GM12878 (cell line): ENCODE data around the gene KCTD16. TPM values are rescaled to one million over a fixed set of nuclear protein-coding genes. Genes with fewer than 3 reads are reported as not detected.

Experiments used
- ATAC-seq: fragments of 200-7000 bp; cut with Tn5 transposase; 3 replicates; pipeline ENCODE4 v1.9.1; 2020; ENCODE audit warnings: mild to moderate bottlenecking, moderate library complexity
- BruUV-seq: library from RNA; stranded (reverse); fragments of 400-500 nt; replicated peaks from 2 replicates; lab custom pipeline; 2021; lab: Mats Ljungman, UMichigan
- CTCF ChIA-PET: fragments of 300-600 bp; sonication (Branson Sonifier 250); formaldehyde crosslinking; extraction: SDS; loops from one replicate; lab custom pipeline; 2021; ENCODE audit warnings: inconsistent platforms; lab: Yijun Ruan, JAX
- POLR2A ChIA-PET: fragments of 350-600 bp; formaldehyde crosslinking; extraction: SDS; loops from one replicate; lab custom pipeline; 2021; ENCODE audit warnings: inconsistent platforms; lab: Charles Lee
- RAD21 ChIA-PET: fragments of 300-600 bp; sonication (Branson Sonifier 250); formaldehyde crosslinking; loops from one replicate; lab custom pipeline; 2023; ENCODE audit warnings: antibody characterized with exemption; ENCODE audit not compliant: unreplicated experiment; lab: Charles Lee
- SMC1A ChIA-PET: fragments of 300-600 bp; sonication (Branson Sonifier 250); formaldehyde crosslinking; loops from one replicate; lab custom pipeline; 2023; ENCODE audit not compliant: unreplicated experiment, uncharacterized antibody; lab: Charles Lee
- DNase-seq: peaks from one replicate; pipeline ENCODE4 v3.0.0-alpha.2; 2011; ENCODE audit warnings: low read depth, low spot score
- FAIRE-seq: peaks from 3 replicates; lab custom pipeline; 2011; peaks lifted over from hg19 to GRCh38; lab: Jason Lieb, UNC
- H2AFZ ChIP-seq: 2 replicates; pipeline ENCODE4 v1.6.0; 2011; ENCODE audit warnings: low read depth, low read length, control low read depth; ENCODE audit not compliant: control insufficient read depth
- H3K27ac ChIP-seq: 2 replicates; pipeline ENCODE4 v1.5.1; 2011; ENCODE audit warnings: control low read depth; ENCODE audit not compliant: control insufficient read depth, insufficient read depth
- H3K27me3 ChIP-seq, 2 experiments: replicated peaks in 1 of 2; 2 replicates each; pipeline versions ENCODE4 v1.6.0 to v1.6.1; 2011; ENCODE audit warnings: low read length in 1 of 2; ENCODE audit not compliant: control insufficient read depth in 2 of 2, insufficient read depth in 2 of 2
- H3K36me3 ChIP-seq, 2 experiments: 2 replicates each; pipeline ENCODE4 v1.5.1; 2011; ENCODE audit warnings: low read length in 1 of 2; ENCODE audit not compliant: control insufficient read depth in 2 of 2, insufficient read depth in 2 of 2
- H3K4me1 ChIP-seq: 2 replicates; pipeline ENCODE4 v1.6.1; 2011; ENCODE audit warnings: mild to moderate bottlenecking, low read length, moderate library complexity, mixed read lengths; ENCODE audit not compliant: control insufficient read depth, insufficient read depth
- H3K4me2 ChIP-seq: 2 replicates; pipeline ENCODE4 v1.6.0; 2011; ENCODE audit warnings: control low read depth; ENCODE audit not compliant: control insufficient read depth, insufficient read depth
- H3K4me3 ChIP-seq: fragments of 200-600 bp; sonication (generic); 2 replicates; pipeline ENCODE4 v1.5.1; 2016
- H3K79me2 ChIP-seq: 2 replicates; pipeline ENCODE4 v1.6.0; 2011; ENCODE audit warnings: low read length; ENCODE audit not compliant: control insufficient read depth, insufficient read depth
- H3K9ac ChIP-seq: 2 replicates; pipeline ENCODE4 v1.8.0; 2011; ENCODE audit warnings: low read length, control low read depth, mixed read lengths; ENCODE audit not compliant: control insufficient read depth, insufficient read depth
- H3K9me3 ChIP-seq: replicated peaks from 3 replicates; pipeline ENCODE4 v1.5.1; 2011; ENCODE audit warnings: mild to moderate bottlenecking, low read length; ENCODE audit not compliant: control insufficient read depth, insufficient read depth
- H4K20me1 ChIP-seq: 2 replicates; pipeline ENCODE4 v1.6.0; 2011; ENCODE audit not compliant: control insufficient read depth, insufficient read depth
- BHLHE40 ChIP-seq, 2 experiments: fragments of 450-650 bp in 1 of 2; IDR thresholded peaks; 2 replicates each; pipeline ENCODE4 v1.6.1; 2011 to 2017; ENCODE audit warnings: low read depth in 2 of 2, borderline replicate concordance in 1 of 2, improper control_type of control experiment in 1 of 2, low read length in 1 of 2, mild to moderate bottlenecking in 1 of 2
- CBX5 ChIP-seq: sonication (generic); IDR thresholded peaks from 2 replicates; pipeline ENCODE4 v1.6.1; 2016; ENCODE audit warnings: low read depth, moderate library complexity, mild to moderate bottlenecking, inconsistent platforms
- ETV6 ChIP-seq, 2 experiments: fragments of 450-650 bp in 1 of 2; IDR thresholded peaks in 1 of 2; conservative IDR thresholded peaks in 1 of 2; 2 replicates each; pipeline ENCODE4 v1.6.1; 2014; ENCODE audit warnings: antibody characterized with exemption in 1 of 2, borderline replicate concordance in 1 of 2, low read depth in 1 of 2, mild to moderate bottlenecking in 1 of 2, moderate library complexity in 1 of 2
- PML ChIP-seq: IDR thresholded peaks from 2 replicates; pipeline ENCODE4 v1.6.1; 2012; ENCODE audit warnings: low read length, inconsistent platforms
- TCF3 ChIP-seq: IDR thresholded peaks from 2 replicates; pipeline ENCODE4 v1.6.1; 2012; ENCODE audit warnings: low read depth, mild to moderate bottlenecking, low read length, borderline replicate concordance; ENCODE audit not compliant: insufficient read depth
- ZNF217 ChIP-seq: fragments of 450-650 bp; IDR thresholded peaks from 2 replicates; pipeline ENCODE4 v1.6.1; 2017; ENCODE audit warnings: antibody characterized with exemption, mild to moderate bottlenecking
- WGBS: methylation state at CpG from one replicate; pipeline ENCODE4 v1.1.6; 2016; ENCODE audit warnings: low lambda C conversion rate; ENCODE audit not compliant: insufficient replicate concordance, insufficient coverage; ENCODE audit errors: missing lambda C conversion rate; 5-methylcytosine and 5-hydroxymethylcytosine counted together
- in situ Hi-C: fragments of 300-500 bp; cut with MboI; formaldehyde crosslinking; loops from 9 replicates; pipeline ENCODE4 v1.14.3; 2018; ENCODE audit warnings: mixed read lengths
- intact Hi-C: fragments of 100-400 bp; cut with micrococcal nuclease; formaldehyde crosslinking; loops from one replicate; pipeline ENCODE4 v1.14.2; 2022; ENCODE audit not compliant: unreplicated experiment
- polyA plus RNA-seq, 11 experiments: library from polyadenylated mRNA; depleted of rRNA in 4 of 11; unstranded in 6 of 11; stranded (reverse) in 5 of 11; fragments of >200 nt; fragmentation: Nextera tagmentation in 4 of 11; fragmentation: Illumina TruSeq in 1 of 11; extraction: Ambion mirVana in 4 of 11; extraction: Trizol in 1 of 11; gene quantifications; 1 replicate in 1 of 11; 2 replicates in 10 of 11; pipeline versions ENCODE4 v1.2.1 to v1.2.3, GENCODE V29; 2011 to 2016; ENCODE audit warnings: inconsistent platforms in 2 of 11, missing spikeins in 2 of 11, low read depth in 1 of 11
- total RNA-seq, 4 experiments: library from RNA; depleted of rRNA in 3 of 4; stranded (reverse); fragments of >200 nt in 3 of 4; fragmentation: Illumina TruSeq in 1 of 4; extraction: Trizol in 1 of 4; gene quantifications; 2 replicates each; pipeline versions ENCODE4 v1.2.1 to v1.2.3, GENCODE V29; 2013 to 2021
- TF ChIP-seq, protein P1 (sequence below): fragments of 450-650 bp; IDR thresholded peaks from 2 replicates; pipeline ENCODE4 v1.6.1; 2017; ENCODE audit warnings: borderline replicate concordance
- TF ChIP-seq, protein P2 (sequence below): fragments of 150-350 bp; IDR thresholded peaks from 2 replicates; pipeline ENCODE4 v1.6.1; 2014; ENCODE audit warnings: mild to moderate bottlenecking, low read depth, low read length
- TF ChIP-seq, protein P3 (sequence below): fragments of 150-350 bp; IDR thresholded peaks from 2 replicates; pipeline ENCODE4 v1.6.1; 2016; ENCODE audit warnings: low read depth, low read length

Gene KCTD16
- total and polyA plus RNA-seq, 10 of the 15 experiments (the other 5 are each of a cell fraction or from before 2014, with no cell fraction given): 0.03 to 0.10 (median 0.06) TPM; not detected in 3

- ATAC-seq: no peak
- intact Hi-C loops (loop anchor here (5.0 kb wide), 1 partner anchor 768 kb away; no protein-coding TSS in a partner anchor), in situ Hi-C loops (no loop called here)
- no peak overlapping the region for H3K4me3 ChIP-seq
- H3K4me1 ChIP-seq: no peaks in the 10 kb centered on the region
- no peak overlapping the region for H3K27ac ChIP-seq
- DNase-seq: no peak
- H4K20me1 ChIP-seq: no peaks in the 10 kb centered on the region
- RAD21 ChIA-PET: no interaction called here
- H3K4me2 ChIP-seq: no peak overlapping the region
- SMC1A ChIA-PET: interaction anchor here (1.0 kb wide), 1 partner anchor 11 kb away, joined by 4 read pairs; no protein-coding TSS in a partner anchor
- TF ChIP-seq, protein P1, sequence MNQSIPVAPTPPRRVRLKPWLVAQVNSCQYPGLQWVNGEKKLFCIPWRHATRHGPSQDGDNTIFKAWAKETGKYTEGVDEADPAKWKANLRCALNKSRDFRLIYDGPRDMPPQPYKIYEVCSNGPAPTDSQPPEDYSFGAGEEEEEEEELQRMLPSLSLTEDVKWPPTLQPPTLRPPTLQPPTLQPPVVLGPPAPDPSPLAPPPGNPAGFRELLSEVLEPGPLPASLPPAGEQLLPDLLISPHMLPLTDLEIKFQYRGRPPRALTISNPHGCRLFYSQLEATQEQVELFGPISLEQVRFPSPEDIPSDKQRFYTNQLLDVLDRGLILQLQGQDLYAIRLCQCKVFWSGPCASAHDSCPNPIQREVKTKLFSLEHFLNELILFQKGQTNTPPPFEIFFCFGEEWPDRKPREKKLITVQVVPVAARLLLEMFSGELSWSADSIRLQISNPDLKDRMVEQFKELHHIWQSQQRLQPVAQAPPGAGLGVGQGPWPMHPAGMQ: no peak
- TF ChIP-seq, protein P2, sequence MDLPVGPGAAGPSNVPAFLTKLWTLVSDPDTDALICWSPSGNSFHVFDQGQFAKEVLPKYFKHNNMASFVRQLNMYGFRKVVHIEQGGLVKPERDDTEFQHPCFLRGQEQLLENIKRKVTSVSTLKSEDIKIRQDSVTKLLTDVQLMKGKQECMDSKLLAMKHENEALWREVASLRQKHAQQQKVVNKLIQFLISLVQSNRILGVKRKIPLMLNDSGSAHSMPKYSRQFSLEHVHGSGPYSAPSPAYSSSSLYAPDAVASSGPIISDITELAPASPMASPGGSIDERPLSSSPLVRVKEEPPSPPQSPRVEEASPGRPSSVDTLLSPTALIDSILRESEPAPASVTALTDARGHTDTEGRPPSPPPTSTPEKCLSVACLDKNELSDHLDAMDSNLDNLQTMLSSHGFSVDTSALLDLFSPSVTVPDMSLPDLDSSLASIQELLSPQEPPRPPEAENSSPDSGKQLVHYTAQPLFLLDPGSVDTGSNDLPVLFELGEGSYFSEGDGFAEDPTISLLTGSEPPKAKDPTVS: no peak
- TF ChIP-seq TCF3 (no peak), ZNF217 (no peak), ETV6 (conservative IDR thresholded peaks at IDR 0.05 in 1 of 2, IDR thresholded peaks at IDR 0.05 in 1 of 2; ENCODE audit: borderline replicate concordance in 1 of 2, low read depth in 1 of 2) (no peak), PML (no peak), CBX5 (no peak), BHLHE40 (IDR thresholded peaks at IDR 0.05; ENCODE audit: borderline replicate concordance in 1 of 2, low read depth in 2 of 2, low read length in 1 of 2) (no peak)
- TF ChIP-seq, protein P3, sequence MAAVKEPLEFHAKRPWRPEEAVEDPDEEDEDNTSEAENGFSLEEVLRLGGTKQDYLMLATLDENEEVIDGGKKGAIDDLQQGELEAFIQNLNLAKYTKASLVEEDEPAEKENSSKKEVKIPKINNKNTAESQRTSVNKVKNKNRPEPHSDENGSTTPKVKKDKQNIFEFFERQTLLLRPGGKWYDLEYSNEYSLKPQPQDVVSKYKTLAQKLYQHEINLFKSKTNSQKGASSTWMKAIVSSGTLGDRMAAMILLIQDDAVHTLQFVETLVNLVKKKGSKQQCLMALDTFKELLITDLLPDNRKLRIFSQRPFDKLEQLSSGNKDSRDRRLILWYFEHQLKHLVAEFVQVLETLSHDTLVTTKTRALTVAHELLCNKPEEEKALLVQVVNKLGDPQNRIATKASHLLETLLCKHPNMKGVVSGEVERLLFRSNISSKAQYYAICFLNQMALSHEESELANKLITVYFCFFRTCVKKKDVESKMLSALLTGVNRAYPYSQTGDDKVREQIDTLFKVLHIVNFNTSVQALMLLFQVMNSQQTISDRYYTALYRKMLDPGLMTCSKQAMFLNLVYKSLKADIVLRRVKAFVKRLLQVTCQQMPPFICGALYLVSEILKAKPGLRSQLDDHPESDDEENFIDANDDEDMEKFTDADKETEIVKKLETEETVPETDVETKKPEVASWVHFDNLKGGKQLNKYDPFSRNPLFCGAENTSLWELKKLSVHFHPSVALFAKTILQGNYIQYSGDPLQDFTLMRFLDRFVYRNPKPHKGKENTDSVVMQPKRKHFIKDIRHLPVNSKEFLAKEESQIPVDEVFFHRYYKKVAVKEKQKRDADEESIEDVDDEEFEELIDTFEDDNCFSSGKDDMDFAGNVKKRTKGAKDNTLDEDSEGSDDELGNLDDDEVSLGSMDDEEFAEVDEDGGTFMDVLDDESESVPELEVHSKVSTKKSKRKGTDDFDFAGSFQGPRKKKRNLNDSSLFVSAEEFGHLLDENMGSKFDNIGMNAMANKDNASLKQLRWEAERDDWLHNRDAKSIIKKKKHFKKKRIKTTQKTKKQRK: no peak
- WGBS: 61% methylated on average over 4 of the region's 4 CpGs
- BruUV-seq: no TSS peak
- H3K36me3 ChIP-seq: no peaks in the 10 kb centered on the region
- H3K9ac ChIP-seq: no peak overlapping the region
- no peaks in the 10 kb centered on the region for H3K9me3 ChIP-seq
- POLR2A ChIA-PET: no interaction called here
- CTCF ChIA-PET: interaction anchor here (1.5 kb wide), 1 partner anchor 15 kb away, joined by 3 read pairs; no protein-coding TSS in a partner anchor
- peak; percentile 68 for FAIRE-seq
- no peaks in the 10 kb centered on the region for H3K79me2 ChIP-seq
- H3K27me3 ChIP-seq: no peaks in the 10 kb centered on the region
- H2AFZ ChIP-seq: no peak overlapping the region
Measured at GRCh38 chr5:144469106-144469505, 298.4 kb downstream of the KCTD16 start.
